ENCODE measurements around the gene LTO1. TPM values are rescaled to one million over a fixed set of nuclear protein-coding genes. Genes with fewer than 3 reads are reported as not detected.

Gene LTO1
- total and polyA plus RNA-seq, 2 experiments from 2014 or later: 20.1 to 23.3 TPM

GRCh38 chr11:69703768-69704507 lies 28.8 kb upstream of the LTO1 start, which contains the start of gene FGF19:
FGF19 (minus strand) TSS chr11:69704022; CDS start chr11:69703876, 146 bp downstream.
- no peaks in the 10 kb centered on the region for H3K9me3 Mint-ChIP-seq
- Histone ChIP-seq H3K4me3 (peak within 1 kb of the TSS; percentile 85), H3K79me2 (replicated peaks; ENCODE audit: insufficient read depth) (peaks cover 21% of the 10 kb centered on the region), H3K4me1 (ENCODE audit: insufficient read depth) (peaks cover 55% of the 10 kb centered on the region), H3F3A (replicated peaks; ENCODE audit: low read depth) (peaks cover 15% of the 10 kb centered on the region), H4K20me1 (replicated peaks; ENCODE audit: insufficient read depth) (0 out of 2 replicates have a peak, but pooled peaks cover 2% of the 10 kb centered on the region), H2AFZ (no peak within 1 kb of the TSS), H3K9me2 (ENCODE audit: insufficient read depth) (no peaks in the 10 kb centered on the region), H3K4me2 (peak within 1 kb of the TSS; percentile 86), H3K36me3 (ENCODE audit: insufficient read depth) (peaks cover 11% of the 10 kb centered on the region), H3K27me3 (ENCODE audit: insufficient read depth) (peaks cover 21% of the 10 kb centered on the region), H3K27ac (ENCODE audit: low read depth) (peak within 1 kb of the TSS; percentile 93)
- ATAC-seq (peak; percentile 32), DNase-seq (ENCODE audit: low spot score) (peak; percentile 87)
- H3K4me3 Mint-ChIP-seq: peak within 1 kb of the TSS; percentile 84
- H3K27me3 Mint-ChIP-seq (ENCODE audit: insufficient read depth, low read depth, poor library complexity): peaks cover 32% of the 10 kb centered on the region
- peaks cover 47% of the 10 kb centered on the region for H3K4me1 Mint-ChIP-seq
- peaks cover 14% of the 10 kb centered on the region; the same call in 2 of the 3 replicates for H3K36me3 Mint-ChIP-seq (ENCODE audit: low read depth)
- no peak for TF ChIP-seq NANOG (IDR thresholded peaks at IDR 0.05; ENCODE audit: borderline replicate concordance)
- no peak for TF ChIP-seq ETS1 (IDR thresholded peaks at IDR 0.05)
- peak; percentile 66 for TF ChIP-seq POLR2AphosphoS5 (IDR thresholded peaks at IDR 0.05; ENCODE audit: low read depth)
- TF ChIP-seq ZNF331 (CRISPR knock-in tag; IDR thresholded peaks at IDR 0.05; ENCODE audit: low read depth): no peak
- TF ChIP-seq ZNF462 (CRISPR knock-in tag; IDR thresholded peaks at IDR 0.05): no peak
- no peak for TF ChIP-seq ZNF114 (CRISPR knock-in tag; IDR thresholded peaks at IDR 0.05)
- H3K27ac Mint-ChIP-seq: peak within 1 kb of the TSS; percentile 83; the same call in 1 of the 2 replicates

Data from GM23338 (cell line).